GM19238 (cell line): ENCODE results near the gene GPC6.
"Not testable (repeated sequence)": the region's sequence is repeated elsewhere in the genome, so short reads cannot be mapped to it uniquely, and the experiment has no call there.

Experiments used
- DNase-seq: peaks from one replicate; pipeline ENCODE4 v3.0.0; 2011; ENCODE audit warnings: low spot score; ENCODE audit not compliant: insufficient read length

The GPC6 gene

GRCh38 chr13:94195715-94196114 is 969.1 kb downstream of the GPC6 start:
- no peak for DNase-seq

GRCh38 chr13:94196413-94196812 is 969.8 kb downstream of the GPC6 start:
- DNase-seq, result no peak

- DNase-seq, result no peak
These were observed 972.1 kb downstream of the GPC6 start for GRCh38 chr13:94198681-94199080.

GRCh38 chr13:94199135-94199534 is 972.5 kb downstream of the GPC6 start:
- no peak for DNase-seq

- no peak for DNase-seq
These were observed 974.4 kb downstream of the GPC6 start for GRCh38 chr13:94201022-94201421.

- no peak for DNase-seq
These were observed 977.6 kb downstream of the GPC6 start for GRCh38 chr13:94204163-94204562.

GRCh38 chr13:94204946-94205345 is 978.3 kb downstream of the GPC6 start:
- no peak for DNase-seq

GRCh38 chr13:94205896-94206295 is 979.3 kb downstream of the GPC6 start:
- DNase-seq, result no peak

GRCh38 chr13:94209117-94209516 is 982.5 kb downstream of the GPC6 start:
- DNase-seq, result no peak

GRCh38 chr13:94209913-94210312 is 983.3 kb downstream of the GPC6 start:
- DNase-seq, result not testable (repeated sequence)

- DNase-seq, result no peak
These were observed 984.2 kb downstream of the GPC6 start for GRCh38 chr13:94210816-94211215.

GRCh38 chr13:94212196-94212595 is 985.6 kb downstream of the GPC6 start:
- no peak for DNase-seq

- DNase-seq, result no peak
These were observed 987.5 kb downstream of the GPC6 start for GRCh38 chr13:94214121-94214520.

GRCh38 chr13:94214975-94215374 is 988.4 kb downstream of the GPC6 start:
- DNase-seq, result no peak

GRCh38 chr13:94216476-94216875 is 989.9 kb downstream of the GPC6 start:
- no peak for DNase-seq

- no peak for DNase-seq
These were observed 990.8 kb downstream of the GPC6 start for GRCh38 chr13:94217370-94217769.

- DNase-seq, result no peak
These were observed 991.9 kb downstream of the GPC6 start for GRCh38 chr13:94218537-94218936.

- no peak for DNase-seq
These were observed 992.3 kb downstream of the GPC6 start for GRCh38 chr13:94218951-94219350.

- DNase-seq, result no peak
These were observed 998.1 kb downstream of the GPC6 start for GRCh38 chr13:94224670-94225069.

GRCh38 chr13:94227255-94227879 is 1000.8 kb downstream of the GPC6 start:
- DNase-seq, result no peak

GRCh38 chr13:94228763-94229162 is 1002.2 kb downstream of the GPC6 start:
- DNase-seq, result no peak

GRCh38 chr13:94232161-94232950 is 1005.7 kb downstream of the GPC6 start:
- no peak for DNase-seq

- no peak for DNase-seq
These were observed 1006.3 kb downstream of the GPC6 start for GRCh38 chr13:94232956-94233355.
